Activated CD8-positive, alpha-beta memory T cell treated with anti-CD3 and anti-CD28 coated beads for 24 hours (primary cell): Measurements from ENCODE around the gene PEF1.

Experiments used
- DNase-seq: peaks from one replicate; pipeline ENCODE4 v3.0.0-alpha.2; 2020

The PEF1 gene

DNA sequence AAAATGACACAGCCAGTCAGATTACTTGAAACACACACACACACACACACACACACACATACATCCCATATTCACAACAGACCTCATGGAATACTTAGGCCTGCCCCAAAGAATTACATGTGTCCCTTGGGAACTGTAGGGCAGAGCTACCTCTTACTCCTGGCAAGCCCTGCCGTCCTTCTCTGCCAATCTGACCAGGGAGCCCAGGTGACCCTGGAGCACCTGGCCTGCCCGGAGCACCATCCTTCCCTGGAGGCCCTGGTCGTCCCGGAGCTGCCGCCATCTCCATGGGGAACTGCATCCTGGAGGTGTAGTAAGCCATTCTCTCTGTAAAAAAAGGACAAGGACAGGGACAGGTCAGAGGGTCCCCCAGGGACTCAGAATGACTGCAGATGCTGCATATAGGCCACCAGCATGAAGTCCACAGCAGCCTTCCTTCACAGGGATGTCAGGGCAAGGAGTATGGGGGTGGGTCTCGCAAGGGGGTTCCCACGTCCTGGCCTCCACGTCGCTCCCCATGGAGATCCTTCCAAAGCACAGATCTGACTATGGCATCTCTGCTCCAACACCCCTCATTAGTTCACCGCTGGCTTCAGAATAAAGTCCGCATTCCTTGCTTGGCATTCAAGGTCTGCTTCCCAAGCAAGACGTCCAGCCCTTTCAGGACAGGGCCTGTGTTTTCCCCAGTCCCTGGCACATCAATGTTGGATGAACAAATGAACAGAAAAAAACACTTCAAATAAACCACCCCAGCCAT lies 9.2 kb upstream of the PEF1 start:
- DNase-seq = no peak

- no peak for DNase-seq
Observed at GRCh38 chr1:31652891-31653499, 8.3 kb upstream of the PEF1 start.

- no peak for DNase-seq
Observed at GRCh38 chr1:31651766-31652165, 7.1 kb upstream of the PEF1 start.

- no peak for DNase-seq
Observed at GRCh38 chr1:31651089-31651420, 6.4 kb upstream of the PEF1 start.

DNA sequence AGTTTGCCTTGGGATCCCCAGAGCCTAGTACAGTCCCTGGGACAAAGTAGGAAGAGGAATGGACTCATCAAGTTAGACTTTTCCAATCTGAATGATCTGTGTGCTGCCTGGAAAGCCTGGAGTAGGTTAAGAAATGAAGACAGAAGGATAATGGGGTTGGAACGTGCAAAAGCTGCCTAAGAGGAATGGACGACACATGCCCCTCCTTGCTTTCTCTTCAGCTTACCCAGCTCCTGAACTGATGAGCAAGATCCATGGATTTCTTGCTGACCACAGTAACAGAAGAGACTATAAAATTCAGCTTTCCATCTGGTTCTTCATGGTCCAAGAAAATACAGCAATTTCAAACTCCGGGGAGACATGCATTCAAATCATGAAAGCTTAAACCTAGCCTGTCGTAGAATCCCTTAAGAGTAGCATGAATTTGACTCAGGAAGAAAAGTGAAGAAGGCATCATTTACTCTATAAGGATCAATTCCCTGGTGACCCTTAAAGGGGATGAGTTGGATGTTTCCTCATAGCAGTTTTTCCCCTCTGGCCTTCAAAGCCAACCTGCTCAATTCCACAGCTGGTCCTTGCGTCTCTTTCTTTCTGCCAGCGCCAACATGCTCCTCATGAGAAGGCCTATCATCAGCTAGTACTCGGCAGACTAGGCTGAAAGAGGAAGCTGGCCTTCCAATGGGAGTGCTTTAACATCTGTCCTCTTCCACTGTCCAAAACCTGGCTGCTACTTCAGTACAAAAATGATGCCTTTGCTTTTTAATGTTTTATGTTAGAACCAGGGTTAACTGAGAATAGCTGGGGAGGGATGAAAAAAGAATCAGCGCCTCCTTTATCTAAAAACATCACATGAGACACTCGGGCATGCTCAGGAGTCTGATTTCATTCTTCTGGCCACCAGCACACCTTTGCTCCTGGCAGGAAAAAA lies 5.7 kb upstream of the PEF1 start:
- DNase-seq = no peak

DNA sequence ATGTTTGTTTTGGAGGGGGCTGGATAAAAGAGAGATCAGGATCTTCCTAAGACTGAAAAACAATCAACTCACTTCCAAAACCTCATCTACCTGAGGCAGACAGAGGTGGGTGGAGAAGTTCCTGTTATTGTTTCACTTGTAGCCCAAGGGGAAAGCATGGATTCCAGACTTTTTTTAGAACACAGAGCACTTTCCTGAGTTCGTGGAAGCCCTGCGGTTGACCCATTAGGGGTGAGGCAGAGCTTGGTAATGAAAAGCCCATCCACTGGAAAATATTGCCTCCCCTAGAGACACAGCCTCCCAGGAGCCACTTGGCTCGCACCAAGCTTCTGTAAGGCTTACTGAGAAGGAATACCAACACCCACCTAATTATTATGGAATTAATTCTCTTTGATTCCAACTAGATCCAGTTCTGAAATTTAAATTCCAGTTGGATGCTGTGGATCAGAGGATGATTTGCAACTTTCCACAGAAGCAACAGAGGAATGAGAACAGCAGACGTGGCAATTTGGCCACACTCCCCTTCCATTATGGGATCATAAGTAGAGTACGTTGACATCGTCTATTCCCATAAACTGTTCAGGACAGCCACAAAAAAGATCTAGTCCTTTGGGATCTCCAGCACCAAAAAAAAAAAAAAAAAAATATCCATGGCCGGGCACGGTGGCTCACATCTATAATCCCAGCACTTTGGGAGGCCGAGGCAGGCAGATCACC lies 4.1 kb upstream of the PEF1 start:
- no peak for DNase-seq

DNA sequence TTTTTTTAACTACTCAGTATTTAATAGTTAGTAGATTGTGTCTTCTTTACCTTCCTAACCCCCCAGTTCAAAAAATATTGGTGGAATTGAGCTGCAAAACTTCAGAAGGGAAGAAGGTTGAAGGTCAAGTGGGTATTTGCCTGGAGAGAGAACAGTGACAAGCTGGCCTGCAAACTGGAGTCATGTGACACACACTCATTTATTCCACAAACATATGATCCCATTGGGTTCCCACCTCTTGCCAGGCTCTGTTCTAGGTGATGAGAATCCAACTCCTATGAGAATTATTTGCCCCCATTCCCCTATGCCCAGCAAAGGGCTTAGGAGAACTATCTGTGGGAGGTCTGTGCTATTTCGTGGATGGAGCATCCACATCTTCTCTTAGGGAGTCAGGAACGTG lies 3.5 kb upstream of the PEF1 start:
- DNase-seq = no peak

DNA sequence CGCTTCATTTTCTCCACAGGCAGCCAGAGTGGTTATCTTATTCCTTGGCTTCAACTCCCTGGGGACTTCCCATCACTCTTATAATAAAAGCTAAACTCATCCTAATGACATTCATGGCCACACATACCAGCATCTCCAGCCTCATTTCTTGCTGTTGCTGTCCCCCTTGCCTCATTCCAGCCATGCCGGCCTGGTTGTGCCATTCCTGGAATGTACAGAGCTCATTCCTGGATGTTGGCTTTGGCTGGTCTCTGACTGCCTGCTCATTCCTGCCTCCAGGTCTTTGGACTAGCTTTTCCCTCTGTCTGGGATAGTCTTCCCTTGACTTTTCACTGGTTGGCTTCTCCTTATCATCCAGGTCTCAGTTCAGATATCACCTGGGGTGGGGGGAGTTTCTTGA lies 2.4 kb upstream of the PEF1 start:
- DNase-seq = no peak

GRCh38 chr1:31646259-31646960 lies 1.7 kb upstream of the PEF1 start:
- no peak for DNase-seq

GRCh38 chr1:31645274-31645568 lies 545 bp upstream of the PEF1 start:
- DNase-seq = no peak

DNA sequence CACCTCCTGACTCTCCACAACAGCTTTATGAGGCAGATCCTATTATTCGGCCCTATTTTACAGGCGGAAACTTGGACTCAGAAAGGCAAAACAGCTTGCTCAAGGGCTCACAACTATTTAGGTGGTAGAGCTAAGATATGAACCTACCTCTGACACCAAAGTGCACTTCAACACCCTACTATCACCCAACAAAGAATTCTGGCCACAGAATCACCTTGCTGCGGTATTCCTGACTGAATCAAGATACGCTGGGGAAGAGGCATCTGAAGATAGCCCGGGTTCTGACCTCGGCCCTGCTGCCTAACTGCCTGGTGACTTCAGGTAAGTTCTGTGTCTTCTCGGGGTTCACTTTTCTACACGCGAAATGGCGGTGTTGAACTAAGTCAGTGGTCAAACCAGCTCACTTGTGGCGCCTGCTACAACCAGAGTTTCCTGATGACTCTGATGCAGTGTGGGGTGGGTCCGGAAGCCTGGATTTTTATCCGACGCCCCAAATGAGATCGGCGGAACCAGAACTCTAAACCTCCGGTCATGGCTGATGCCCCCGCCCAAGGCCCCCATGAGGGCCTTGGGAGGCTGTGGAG lies 608 bp downstream of the PEF1 start:
- DNase-seq = no peak

- DNase-seq = no peak
Observed at GRCh38 chr1:31642897-31643296, 1.8 kb downstream of the PEF1 start.

DNA sequence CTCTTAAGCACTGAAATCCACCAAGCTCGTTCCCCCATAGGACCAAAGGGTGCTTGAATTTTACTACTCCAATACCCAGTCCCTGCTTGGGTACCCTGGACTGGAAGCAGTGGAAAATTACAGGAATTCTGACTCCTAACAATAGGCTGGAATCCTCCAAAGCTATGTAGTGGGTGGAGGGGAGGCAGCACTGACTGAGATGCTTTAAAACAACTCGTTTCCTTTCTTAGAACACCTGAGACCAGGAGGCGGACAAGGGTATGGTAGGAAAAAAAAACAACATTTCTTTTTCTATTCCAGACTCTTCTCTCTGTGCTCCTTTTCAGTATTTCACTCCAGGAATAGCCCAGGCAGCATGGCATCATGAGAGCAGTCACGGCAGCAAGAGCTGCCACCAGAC lies 2.3 kb downstream of the PEF1 start:
- no peak for DNase-seq

DNA sequence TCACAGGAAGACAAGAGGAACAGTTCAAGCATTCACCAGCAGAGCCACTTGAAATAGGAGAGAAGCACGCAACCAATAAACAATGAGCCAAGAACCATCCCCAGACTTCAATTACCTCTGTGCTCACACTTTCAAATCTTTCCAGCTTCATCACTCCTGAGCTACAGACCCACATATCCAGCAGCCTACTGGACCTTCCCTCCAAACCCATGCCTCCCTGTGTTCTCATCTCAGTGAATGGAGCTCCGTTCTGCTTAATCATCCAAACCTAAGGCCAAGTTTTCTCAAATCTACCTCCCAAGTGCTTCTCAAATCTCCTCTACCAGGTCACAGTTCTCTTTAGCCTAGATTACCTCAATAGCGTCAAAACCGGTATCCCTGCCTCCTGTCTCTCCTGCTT lies 3.7 kb downstream of the PEF1 start:
- DNase-seq = no peak

DNA sequence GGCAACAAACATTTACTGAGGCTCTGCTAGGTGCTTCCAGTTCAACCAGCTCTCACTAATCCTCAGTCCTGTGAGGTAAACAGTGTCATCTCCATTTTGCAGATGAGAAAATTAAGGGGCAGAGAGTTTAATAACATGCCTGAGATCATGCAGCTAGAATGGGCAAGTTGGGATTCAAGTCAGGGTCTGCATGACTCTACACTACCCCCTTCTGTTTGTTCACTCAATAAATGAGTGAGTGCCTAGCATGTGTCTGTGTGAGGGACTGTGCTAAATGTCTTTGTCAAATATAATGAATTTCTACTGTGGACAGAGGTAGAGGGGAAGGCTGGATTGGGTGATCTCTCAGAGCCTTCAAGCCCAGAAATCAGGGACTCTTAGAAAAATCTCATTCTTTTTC lies 4.5 kb downstream of the PEF1 start:
- no peak for DNase-seq

DNA sequence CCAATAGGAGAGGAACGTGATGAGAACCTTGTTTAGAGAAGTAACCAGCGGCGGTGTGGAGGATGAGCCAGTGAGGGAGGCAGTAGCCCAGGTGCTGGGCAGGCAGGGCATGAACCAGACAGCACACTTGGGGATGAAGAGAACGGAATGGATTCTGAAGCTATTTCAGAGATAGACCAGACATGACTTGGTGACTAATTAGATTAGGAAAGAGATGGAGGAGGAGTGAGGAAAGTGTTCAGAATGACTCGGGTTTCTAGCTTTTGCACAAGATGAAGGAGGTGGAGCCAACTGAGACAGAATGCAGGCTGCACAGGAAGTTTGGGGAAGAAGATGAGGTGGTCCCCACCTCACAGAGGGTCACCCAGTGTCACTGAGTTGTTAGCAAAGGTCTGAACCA lies 5.1 kb downstream of the PEF1 start:
- no peak for DNase-seq

GRCh38 chr1:31637915-31638673 lies 6.6 kb downstream of the PEF1 start:
- no peak for DNase-seq

GRCh38 chr1:31633117-31633516 lies 11.6 kb downstream of the PEF1 start:
- DNase-seq = no peak

DNA sequence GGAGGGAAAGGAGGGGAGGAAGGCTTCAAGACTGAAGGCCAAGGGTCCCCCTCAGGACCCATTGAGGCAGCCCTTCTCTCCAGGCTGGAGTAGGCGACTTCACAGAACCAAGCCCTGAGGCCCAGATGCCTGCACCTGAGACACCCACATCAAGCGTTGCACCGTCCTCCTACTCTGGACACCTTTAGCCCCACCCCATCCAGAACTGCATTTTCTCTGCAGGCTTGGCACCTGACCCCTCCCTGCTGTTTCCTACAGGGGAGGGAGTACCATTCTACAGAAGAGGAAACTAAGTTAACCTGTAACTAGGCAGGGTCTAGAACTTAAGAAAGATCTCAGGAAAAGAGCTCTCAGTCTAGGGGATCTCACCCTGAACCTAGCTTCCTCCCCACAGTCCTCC lies 12.0 kb downstream of the PEF1 start:
- DNase-seq = no peak

- no peak for DNase-seq
Observed at GRCh38 chr1:31628931-31629556, 15.6 kb downstream of the PEF1 start.

DNA sequence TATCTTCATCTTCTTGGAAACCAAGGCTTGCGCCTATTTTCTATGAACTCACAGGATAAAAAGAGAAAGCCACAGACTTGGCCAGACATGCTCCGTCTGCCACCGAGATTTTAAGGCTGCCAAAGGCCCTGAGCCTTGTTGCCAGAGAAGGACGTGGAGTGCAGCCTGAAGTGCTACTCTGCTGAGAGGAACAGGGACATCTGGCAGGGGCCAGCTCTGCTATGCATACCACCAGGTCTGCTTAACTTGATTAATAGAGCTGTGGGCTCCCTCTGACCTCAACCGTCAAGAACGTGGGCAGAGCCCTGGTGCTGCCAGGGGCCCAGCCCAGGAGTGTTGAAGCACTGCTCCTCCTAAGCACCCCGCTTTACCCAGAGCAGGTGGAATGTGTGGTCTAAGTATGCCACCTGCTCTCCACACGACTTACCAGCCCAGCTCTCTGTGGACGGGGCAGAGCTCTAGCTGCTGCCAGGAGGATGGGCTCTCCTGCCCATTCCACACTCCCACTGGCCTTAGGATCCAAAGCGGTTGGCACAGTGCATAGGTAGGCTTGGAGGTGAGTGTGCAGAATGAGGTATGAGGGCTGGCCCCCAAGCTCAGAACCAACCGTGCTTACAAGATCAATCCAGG lies 16.6 kb downstream of the PEF1 start:
- DNase-seq = no peak
